Esophagus muscularis mucosa (tissue), 4 donors: ENCODE results near the gene RANBP6. TPM values are rescaled to one million over a fixed set of nuclear protein-coding genes. Genes with fewer than 3 reads are reported as not detected.

Source experiments
- DNase-seq: peaks from one replicate; pipeline ENCODE4 v3.0.0-alpha.2; 2017; ENCODE audit errors: extremely low spot score
- H3K27ac ChIP-seq, 4 donors: fragments of 200-600 bp; sonication (generic); replicated peaks in 1 of 4; 1 replicate in 3 of 4; 2 replicates in 1 of 4; pipeline ENCODE4 v1.5.1; 2016 to 2019; ENCODE audit warnings: mild to moderate bottlenecking in 1 of 4
- H3K27me3 ChIP-seq, 4 donors: fragments of 200-600 bp; sonication (generic); one replicate each; pipeline versions ENCODE4 v1.5.1 to v1.6.0; 2016 to 2019
- H3K36me3 ChIP-seq, 4 donors: fragments of 200-600 bp; sonication (generic); one replicate each; pipeline ENCODE4 v1.5.1; 2016 to 2019
- H3K4me1 ChIP-seq, 4 donors: fragments of 200-600 bp; sonication (generic); one replicate each; pipeline ENCODE4 v1.5.1; 2016 to 2019
- H3K4me3 ChIP-seq, 4 donors: fragments of 200-600 bp; sonication (generic); 1 replicate in 2 of 4; 2 replicates in 2 of 4; pipeline ENCODE4 v1.5.1; 2016 to 2019; ENCODE audit warnings: mild to moderate bottlenecking in 4 of 4, moderate library complexity in 1 of 4
- H3K9me3 ChIP-seq, 4 donors: fragments of 200-600 bp; sonication (generic); 1 replicate in 3 of 4; 2 replicates in 1 of 4; pipeline ENCODE4 v1.5.1; 2016 to 2019
- CTCF ChIP-seq, 3 experiments: fragments of 200-600 bp in 2 of 3; fragments of 450-650 bp in 1 of 3; sonication (generic) in 2 of 3; IDR thresholded peaks; one replicate each; pipeline ENCODE4 v1.5.1; 2017 to 2019; ENCODE audit warnings: antibody characterized with exemption in 3 of 3, mild to moderate bottlenecking in 2 of 3, moderate library complexity in 1 of 3
- EP300 ChIP-seq: sonication (generic); formaldehyde crosslinking; IDR thresholded peaks from one replicate; pipeline ENCODE4 v1.6.1; 2017; ENCODE audit warnings: antibody characterized with exemption
- POLR2A ChIP-seq: fragments of 450-650 bp; IDR thresholded peaks from one replicate; pipeline ENCODE4 v1.6.1; 2017; ENCODE audit warnings: antibody characterized with exemption, moderate library complexity, mild to moderate bottlenecking, low read depth
- POLR2AphosphoS5 ChIP-seq, 2 donors: sonication (generic); formaldehyde crosslinking; IDR thresholded peaks; one replicate each; pipeline ENCODE4 v1.6.1; 2017; ENCODE audit warnings: antibody characterized with exemption in 2 of 2
- WGBS: methylation state at CpG from one replicate; pipeline ENCODE4 v1.1.5; 2018; 5-methylcytosine and 5-hydroxymethylcytosine counted together
- intact Hi-C: fragments of 100-400 bp; cut with DNase I; formaldehyde crosslinking; loops from one replicate; pipeline ENCODE4 v1.15.1; 2023
- total RNA-seq, 4 donors: library from RNA; depleted of rRNA; stranded (reverse); fragments of >200 nt; gene quantifications; one replicate each; pipeline versions ENCODE4 v1.1.0 to v1.2.1, GENCODE V29; 2016

RANBP6 gene
- total RNA-seq, 4 donors from 2014 or later = 10.0 to 13.9 (median 12.1) TPM

GRCh38 chr9:6007058-6007769 is 8.2 kb downstream of the RANBP6 start:
- DNase-seq = peak; percentile 98
- 2% methylated on average over 21 of the region's 59 CpGs for WGBS
- intact Hi-C loops = loop anchor here (10.0 kb wide), 2 partner anchors 382 to 1212 kb away; partner anchors contain the start of genes RCL1 and RIC1
- Histone ChIP-seq H3K4me1 (peaks cover 39 to 68% (median 61%) of the 10 kb centered on the region in 4 donors), H3K27me3 (no peaks in the 10 kb centered on the region), H3K27ac (peak overlapping the region; percentile 99), H3K36me3 (peaks cover 0 to 17% (median 3%) of the 10 kb centered on the region in 4 donors), H3K9me3 (no peaks in the 10 kb centered on the region), H3K4me3 (peak overlapping the region; percentile 92 to 98 (median 95))
- TF ChIP-seq POLR2A (no peak), POLR2AphosphoS5 (IDR thresholded peaks at IDR 0.05) (peak; percentile 41 to 42), CTCF (IDR thresholded peaks at IDR 0.05) (no peak)

GRCh38 chr9:6006749-6007057 is 8.7 kb downstream of the RANBP6 start:
- intact Hi-C loops = loop anchor here (10.0 kb wide), 2 partner anchors 382 to 1212 kb away; partner anchors contain the start of genes RCL1 and RIC1
- Histone ChIP-seq H3K9me3 (no peaks in the 10 kb centered on the region), H3K27ac (peak overlapping the region; percentile 99), H3K27me3 (no peaks in the 10 kb centered on the region), H3K36me3 (peaks cover 0 to 12% (median 3%) of the 10 kb centered on the region in 4 donors), H3K4me1 (peaks cover 39 to 68% (median 56%) of the 10 kb centered on the region in 4 donors), H3K4me3 (peak overlapping the region; percentile 92 to 98 (median 95))
- TF ChIP-seq POLR2A (no peak), CTCF (IDR thresholded peaks at IDR 0.05) (no peak), POLR2AphosphoS5 (IDR thresholded peaks at IDR 0.05) (no peak), EP300 (no peak)
- DNase-seq = no peak
- WGBS = 0% methylated on average over 13 of the region's 13 CpGs

- 97% methylated on average over 2 of the region's 2 CpGs for WGBS
- no peaks in the 10 kb centered on the region for H3K27me3 ChIP-seq
- H3K9me3 ChIP-seq = no peaks in the 10 kb centered on the region
- no peak for DNase-seq
- TF ChIP-seq POLR2A (no peak), CTCF (IDR thresholded peaks at IDR 0.05) (no peak), EP300 (no peak), POLR2AphosphoS5 (IDR thresholded peaks at IDR 0.05) (no peak)
- H3K36me3 ChIP-seq = peaks cover 0 to 7% (median 3%) of the 10 kb centered on the region in 4 donors
- H3K4me3 ChIP-seq = no peak overlapping the region
- intact Hi-C loops = loop anchor here (10.0 kb wide), 2 partner anchors 376 to 1206 kb away; partner anchors contain the start of genes RCL1 and RIC1
- H3K27ac ChIP-seq = no peak overlapping the region
- peaks cover 43 to 85% (median 77%) of the 10 kb centered on the region in 4 donors for H3K4me1 ChIP-seq
Measured at GRCh38 chr9:6000955-6001354, 14.5 kb downstream of the RANBP6 start.

- intact Hi-C loops = loop anchor here (10.0 kb wide), 2 partner anchors 375 to 1205 kb away; partner anchors contain the start of genes RCL1 and RIC1
- no peaks in the 10 kb centered on the region for H3K36me3 ChIP-seq
- no peak overlapping the region for H3K4me3 ChIP-seq
- H3K27me3 ChIP-seq = no peaks in the 10 kb centered on the region
- peaks cover 38 to 73% (median 68%) of the 10 kb centered on the region in 4 donors for H3K4me1 ChIP-seq
- DNase-seq = no peak
- WGBS = 90% methylated on average over 2 of the region's 2 CpGs
- H3K27ac ChIP-seq = no peak overlapping the region
- TF ChIP-seq EP300 (no peak), CTCF (IDR thresholded peaks at IDR 0.05) (no peak), POLR2A (no peak), POLR2AphosphoS5 (IDR thresholded peaks at IDR 0.05) (no peak)
- H3K9me3 ChIP-seq = no peaks in the 10 kb centered on the region
Measured at GRCh38 chr9:5999443-6000101, 15.9 kb downstream of the RANBP6 start.
